AG04449 (cell line): Measurements from ENCODE around the gene CAB39L.

Experiments used
- CTCF ChIA-PET: fragments of 350-600 bp; formaldehyde crosslinking; extraction: SDS; loops from one replicate; lab custom pipeline; 2021; ENCODE audit warnings: antibody characterized with exemption; lab: Yijun Ruan, JAX
- POLR2A ChIA-PET: fragments of 400-600, 350-600 bp; formaldehyde crosslinking; extraction: SDS; loops from one replicate; lab custom pipeline; 2020; ENCODE audit warnings: antibody characterized with exemption, inconsistent platforms; lab: Yijun Ruan, JAX
- DNase-seq: peaks from one replicate; pipeline ENCODE4 v3.0.0-alpha.2; 2010; ENCODE audit warnings: low read depth, low spot score
- H3K4me3 ChIP-seq: 2 replicates; pipeline ENCODE4 v1.5.1; 2011; ENCODE audit warnings: low read depth, mild to moderate bottlenecking, control low read depth, low read length
- CTCF ChIP-seq: IDR thresholded peaks from one replicate; pipeline ENCODE4 v1.5.1; 2011; ENCODE audit warnings: mild to moderate bottlenecking, moderate library complexity, low read length, control low read depth, inconsistent platforms; ENCODE audit not compliant: insufficient read depth; ENCODE audit errors: missing control alignments

Gene CAB39L

GRCh38 chr13:49308921-49309408 lies 134.9 kb downstream of the CAB39L start:
- no peak for TF ChIP-seq CTCF
- ChIA-PET CTCF (interaction anchor here (1.5 to 8.2 kb wide), 3 partner anchors 10 to 292 kb away, joined by 3 to 78 read pairs (median 53); no protein-coding TSS in a partner anchor), POLR2A (no interaction called here)
- no peak for DNase-seq
- no peak overlapping the region for H3K4me3 ChIP-seq

GRCh38 chr13:49308097-49308875 lies 135.6 kb downstream of the CAB39L start:
- TF ChIP-seq CTCF = no peak
- H3K4me3 ChIP-seq = no peak overlapping the region
- ChIA-PET POLR2A (no interaction called here), CTCF (interaction anchor here (1.5 to 8.2 kb wide), 4 partner anchors 9 to 293 kb away, joined by 3 to 78 read pairs (median 36); no protein-coding TSS in a partner anchor)
- DNase-seq = no peak

- no peak overlapping the region for H3K4me3 ChIP-seq
- POLR2A ChIA-PET = no interaction called here
- DNase-seq = no peak
- no peak for TF ChIP-seq CTCF
- CTCF ChIA-PET = interaction anchor here (1.5 to 2.2 kb wide), 2 partner anchors 11 to 129 kb away, joined by 4 to 18 read pairs; no protein-coding TSS in a partner anchor
These were observed 136.5 kb downstream of the CAB39L start for GRCh38 chr13:49307365-49307764.

- POLR2A ChIA-PET = no interaction called here
- no peak for DNase-seq
- CTCF ChIA-PET = interaction anchor here (0.6 to 2.2 kb wide), 4 partner anchors 10 to 159 kb away, joined by 3 to 18 read pairs (median 4); no protein-coding TSS in a partner anchor
- no peak overlapping the region for H3K4me3 ChIP-seq
- no peak for TF ChIP-seq CTCF
These were observed 138.0 kb downstream of the CAB39L start for GRCh38 chr13:49305792-49306425.

GRCh38 chr13:49304763-49305700 lies 138.8 kb downstream of the CAB39L start:
- no peak overlapping the region for H3K4me3 ChIP-seq
- POLR2A ChIA-PET = no interaction called here
- TF ChIP-seq CTCF = no peak
- CTCF ChIA-PET = interaction anchor here (1.0 to 1.4 kb wide), 2 partner anchors 130 to 133 kb away, joined by 3 to 4 read pairs; no protein-coding TSS in a partner anchor
- no peak for DNase-seq
